Left ventricle myocardium inferior (tissue), 1 donor: Measurements from ENCODE around the gene SPRR2D. TPM values are rescaled to one million over a fixed set of nuclear protein-coding genes. Genes with fewer than 3 reads are reported as not detected.
"Not testable (repeated sequence)": the region's sequence is repeated elsewhere in the genome, so short reads cannot be mapped to it uniquely, and the experiment has no call there.

Source experiments
- DNase-seq: peaks from one replicate; pipeline ENCODE4 v3.0.0-alpha.2; 2020
- H3K27ac ChIP-seq: fragments of 200-600 bp; replicated peaks from 2 replicates; pipeline ENCODE4 v1.8.0; 2021
- H3K27me3 ChIP-seq: fragments of 200-600 bp; 2 replicates; pipeline ENCODE4 v1.8.0; 2021; ENCODE audit warnings: low read depth
- H3K36me3 ChIP-seq: fragments of 200-600 bp; 2 replicates; pipeline ENCODE4 v1.8.0; 2021
- H3K4me1 ChIP-seq: fragments of 200-600 bp; 2 replicates; pipeline ENCODE4 v1.8.0; 2021
- H3K4me3 ChIP-seq: fragments of 200-600 bp; 2 replicates; pipeline ENCODE4 v1.8.0; 2021; ENCODE audit warnings: mild to moderate bottlenecking, moderate library complexity
- H3K9me3 ChIP-seq: fragments of 200-600 bp; replicated peaks from 2 replicates; pipeline ENCODE4 v1.8.0; 2021
- CTCF ChIP-seq: fragments of 200-600 bp; IDR thresholded peaks from 2 replicates; pipeline ENCODE4 v1.8.0; 2021; ENCODE audit warnings: antibody characterized with exemption, mild to moderate bottlenecking, borderline replicate concordance
- intact Hi-C: fragments of 100-400 bp; cut with micrococcal nuclease; formaldehyde crosslinking; loops from one replicate; pipeline ENCODE4 v1.11.0; 2022
- total RNA-seq: library from RNA; stranded (reverse); fragmentation: NEBNext Ultra II Directional; extraction: Animal tissue kit (Norgen Biotek cat#: 25700); gene quantifications from one replicate; pipeline ENCODE4 v1.2.1, GENCODE V29; 2021
- donor health status: DM: no; HTN: yes; CAD: no; lungs with severe emphysema.

Gene SPRR2D
- total RNA-seq, 1 donor from 2014 or later, result not detected

DNA sequence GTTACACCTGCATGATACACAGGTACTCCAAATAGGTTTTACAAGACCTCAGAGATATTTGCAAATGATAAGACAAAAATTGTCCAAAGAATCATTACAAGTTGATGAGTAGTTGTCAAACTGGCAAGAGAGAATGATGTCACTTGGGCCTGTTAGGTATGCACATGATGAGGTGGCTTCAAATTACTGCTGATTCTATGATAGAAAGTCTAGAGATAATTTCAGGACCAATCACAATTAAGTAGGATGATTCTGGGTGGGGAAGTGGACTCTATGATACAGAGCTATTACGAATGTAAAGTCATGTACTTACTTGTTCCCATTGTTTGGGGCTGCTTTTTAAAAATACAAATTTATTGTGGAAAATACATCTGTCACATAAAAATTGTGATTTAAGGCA is 15.1 kb downstream of the SPRR2D start:
- no peak overlapping the region for H3K27ac ChIP-seq
- H3K4me1 ChIP-seq, result no peaks in the 10 kb centered on the region
- H3K4me3 ChIP-seq, result no peak overlapping the region
- no peak for TF ChIP-seq CTCF
- intact Hi-C loops, result no loop called here
- H3K27me3 ChIP-seq, result no peaks in the 10 kb centered on the region
- H3K9me3 ChIP-seq, result no peaks in the 10 kb centered on the region
- H3K36me3 ChIP-seq, result no peaks in the 10 kb centered on the region
- no peak for DNase-seq

GRCh38 chr1:153024413-153024812 is 16.5 kb downstream of the SPRR2D start:
- intact Hi-C loops, result no loop called here
- no peaks in the 10 kb centered on the region for H3K36me3 ChIP-seq
- H3K4me3 ChIP-seq, result no peak overlapping the region
- H3K9me3 ChIP-seq, result no peaks in the 10 kb centered on the region
- TF ChIP-seq CTCF, result no peak
- no peaks in the 10 kb centered on the region for H3K27me3 ChIP-seq
- DNase-seq, result no peak
- H3K4me1 ChIP-seq, result no peaks in the 10 kb centered on the region
- no peak overlapping the region for H3K27ac ChIP-seq

GRCh38 chr1:153023109-153023508 is 17.8 kb downstream of the SPRR2D start:
- Histone ChIP-seq H3K36me3 (no peaks in the 10 kb centered on the region), H3K27ac (no peak overlapping the region), H3K4me3 (no peak overlapping the region), H3K4me1 (no peaks in the 10 kb centered on the region), H3K9me3 (no peaks in the 10 kb centered on the region), H3K27me3 (peaks cover 6% of the 10 kb centered on the region)
- TF ChIP-seq CTCF, result no peak
- intact Hi-C loops, result no loop called here
- no peak for DNase-seq

DNA sequence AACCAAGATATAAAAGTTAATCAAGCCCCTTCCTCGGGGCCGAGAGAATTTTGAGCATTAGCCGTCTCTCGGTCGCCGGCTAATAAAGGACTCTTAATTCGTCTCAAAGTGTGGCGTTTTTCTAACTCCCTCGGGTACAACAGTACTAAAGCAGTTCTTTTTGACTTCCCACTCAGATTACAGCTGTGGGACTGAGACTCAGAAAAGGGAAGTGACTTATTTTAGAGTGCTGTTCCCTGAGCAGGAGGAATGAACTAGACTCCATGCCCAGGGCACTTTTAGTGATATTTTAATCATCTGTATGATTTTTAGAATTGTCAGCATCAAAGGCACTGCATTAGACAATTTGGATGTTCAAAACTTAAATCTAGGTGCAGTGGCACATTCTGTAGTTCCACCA is 18.6 kb downstream of the SPRR2D start:
- H3K36me3 ChIP-seq, H3K9me3 ChIP-seq, H3K27ac ChIP-seq, H3K4me3 ChIP-seq, H3K27me3 ChIP-seq, H3K4me1 ChIP-seq, intact Hi-C loops, DNase-seq: not testable (repeated sequence)

DNA sequence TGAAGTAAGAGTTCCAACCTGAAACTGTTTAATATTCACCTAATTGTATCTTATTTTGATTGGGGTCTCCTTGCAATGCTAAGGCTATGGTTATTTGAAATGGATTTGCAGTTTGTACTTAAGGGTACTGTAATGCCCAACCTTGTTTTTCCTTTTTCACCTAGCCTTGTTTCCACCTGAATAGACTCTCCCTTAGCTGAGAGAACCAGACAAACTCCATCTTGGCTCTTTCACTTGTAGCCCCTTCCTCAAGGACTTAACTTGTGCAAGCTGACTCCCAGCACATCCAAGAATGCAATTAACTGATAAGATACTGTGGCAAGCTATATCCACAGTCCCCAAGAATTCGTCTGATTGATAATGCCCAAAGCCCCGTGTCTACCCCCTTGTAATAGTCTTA is 19.1 kb downstream of the SPRR2D start:
- intact Hi-C loops, H3K4me1 ChIP-seq, H3K27me3 ChIP-seq, H3K4me3 ChIP-seq, H3K27ac ChIP-seq, H3K9me3 ChIP-seq, H3K36me3 ChIP-seq, DNase-seq: not testable (repeated sequence)

DNA sequence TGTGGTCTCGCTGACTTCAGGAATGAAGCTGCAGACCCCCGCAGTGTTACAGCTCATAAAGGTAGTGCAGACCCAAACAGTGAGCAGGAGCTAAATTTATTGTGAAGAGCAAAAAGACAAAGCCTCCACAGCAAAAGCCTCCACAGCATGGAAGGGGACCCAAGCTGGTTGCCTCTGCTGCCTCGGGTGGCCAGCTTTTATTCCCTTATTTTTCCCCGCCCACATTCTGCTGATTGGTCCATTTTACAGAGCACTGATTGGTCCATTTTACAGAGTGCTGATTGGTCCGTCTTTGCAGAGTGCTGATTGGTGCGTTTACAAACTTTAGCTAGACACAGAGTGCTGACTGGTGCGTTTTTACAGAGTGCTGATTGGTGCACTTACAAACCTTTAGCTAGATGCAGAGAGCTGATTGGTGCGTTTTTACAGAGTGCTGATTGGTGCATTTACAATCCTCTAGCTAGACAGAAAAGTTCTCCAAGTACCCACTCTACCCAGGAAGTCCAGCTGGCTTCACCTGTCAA is 29.6 kb downstream of the SPRR2D start:
- H3K9me3 ChIP-seq, result not testable (repeated sequence)

DNA sequence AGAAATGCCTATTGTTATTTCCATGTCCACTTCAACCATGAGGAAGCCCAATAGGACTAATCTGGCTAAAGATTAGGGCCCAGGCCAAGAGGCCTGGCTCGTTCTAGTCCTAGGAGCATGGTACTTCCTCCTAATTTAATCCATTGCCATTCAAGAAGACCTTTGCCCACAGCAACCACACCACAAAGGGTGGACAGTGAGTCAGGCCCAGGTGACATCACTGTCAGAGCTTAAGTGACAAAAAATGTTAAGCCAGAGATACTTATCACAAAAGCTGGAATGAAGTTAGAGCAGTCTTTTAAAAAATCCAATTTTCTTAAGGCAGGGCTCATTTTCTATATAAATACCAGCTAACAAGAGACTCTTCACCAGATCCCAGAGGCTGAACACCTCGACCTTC is 39.5 kb downstream of the SPRR2D start, which contains the start of gene SPRR3:
Gene SPRR3, plus strand, starts transcription at position 368 of the 400 bp plus-strand sequence. CDS start 1,272 bp downstream, outside the sequence.
- DNase-seq, result no peak
- no peaks in the 10 kb centered on the region for H3K36me3 ChIP-seq
- no peaks in the 10 kb centered on the region for H3K4me1 ChIP-seq
- H3K27ac ChIP-seq, result no peak within 1 kb of the TSS
- TF ChIP-seq CTCF, result no peak
- no peak within 1 kb of the TSS for H3K4me3 ChIP-seq
- peaks cover 4% of the 10 kb centered on the region for H3K27me3 ChIP-seq
- intact Hi-C loops, result no loop called here
- H3K9me3 ChIP-seq, result peaks cover 7% of the 10 kb centered on the region

More for the DNA sequence above, 29.6 kb downstream of the SPRR2D start:
- DNase-seq, H3K27ac ChIP-seq, H3K27me3 ChIP-seq, intact Hi-C loops, H3K4me3 ChIP-seq, H3K4me1 ChIP-seq, H3K36me3 ChIP-seq: not testable (repeated sequence)
